H1 (cell line): Measurements from ENCODE around the gene CADM2.

Source experiments
- CHD7 ChIP-seq: fragments of 300-600 bp; sonication (generic); IDR thresholded peaks from 2 replicates; pipeline ENCODE4 v1.7.1; 2012; ENCODE audit warnings: low read length, moderate library complexity, mild to moderate bottlenecking, inconsistent platforms; ENCODE audit not compliant: insufficient replicate concordance
- CTCF ChIP-seq, 3 experiments: IDR thresholded peaks; 1 replicate in 2 of 3; 2 replicates in 1 of 3; pipeline versions ENCODE4 v1.5.1 to v1.6.1; 2011; ENCODE audit warnings: low read length in 3 of 3, mild to moderate bottlenecking in 3 of 3, inconsistent platforms in 2 of 3, low read depth in 1 of 3, moderate library complexity in 1 of 3; ENCODE audit not compliant: insufficient read depth in 1 of 3; ENCODE audit errors: control extremely low read depth in 1 of 3
- POLR2A ChIP-seq, 2 experiments: IDR thresholded peaks; 1 replicate in 1 of 2; 2 replicates in 1 of 2; pipeline ENCODE4 v1.6.1; 2011; ENCODE audit warnings: low read depth in 2 of 2, low read length in 2 of 2, mild to moderate bottlenecking in 2 of 2; ENCODE audit errors: control extremely low read depth in 1 of 2
- SIN3A ChIP-seq, 2 experiments: IDR thresholded peaks in 1 of 2; conservative IDR thresholded peaks in 1 of 2; 2 replicates each; pipeline ENCODE4 v1.6.1; 2011 to 2012; ENCODE audit warnings: low read length in 2 of 2, improper control_type of control experiment in 1 of 2, low read depth in 1 of 2, mild to moderate bottlenecking in 1 of 2
- SIRT6 ChIP-seq: IDR thresholded peaks from one replicate; pipeline ENCODE4 v1.7.1; 2012; ENCODE audit warnings: low read length, inconsistent platforms
- SP4 ChIP-seq: IDR thresholded peaks from 2 replicates; pipeline ENCODE4 v1.6.1; 2012; ENCODE audit warnings: low read length, inconsistent platforms
- TAF1 ChIP-seq: IDR thresholded peaks from 2 replicates; pipeline ENCODE4 v1.6.1; 2011; ENCODE audit warnings: mild to moderate bottlenecking, low read depth, low read length

GRCh38 chr3:85487375-85487774 lies 528.6 kb downstream of the CADM2 start:
- TF ChIP-seq SIN3A (conservative IDR thresholded peaks at IDR 0.05 in 1 of 2, IDR thresholded peaks at IDR 0.05 in 1 of 2; ENCODE audit: low read depth in 1 of 2, low read length in 2 of 2) (no peak), CTCF (IDR thresholded peaks at IDR 0.05; ENCODE audit: control extremely low read depth in 1 of 3, insufficient read depth in 1 of 3, low read depth in 1 of 3, low read length in 3 of 3) (no peak), SIRT6 (no peak), SP4 (no peak), POLR2A (IDR thresholded peaks at IDR 0.05; ENCODE audit: control extremely low read depth in 1 of 2, low read depth in 2 of 2, low read length in 2 of 2) (no peak), CHD7 (no peak), TAF1 (no peak)
